ENCODE measurements around the gene SOST. TPM values are rescaled to one million over a fixed set of nuclear protein-coding genes. Genes with fewer than 3 reads are reported as not detected.

Gene SOST
- total and polyA plus RNA-seq, 2 donors (not counting 3 experiments of a cell fraction or from before 2014, with no cell fraction given): not detected

GRCh38 chr17:43753493-43754129 lies 5.0 kb downstream of the SOST start:
- H3K4me2 ChIP-seq (ENCODE audit: insufficient read depth, low read length): no peak overlapping the region
- no peak overlapping the region for H3K27ac ChIP-seq (ENCODE audit: insufficient read depth, low read depth, low read length)
- dilution Hi-C loops (cut with MboI; ENCODE audit: extremely low pct_ligation_motif_present, low sequenced_read_pairs) (no loop called here), intact Hi-C loops (cut with micrococcal nuclease) (no loop called here)
- ChIA-PET CTCF (interaction anchor here (1.3 kb wide), 1 partner anchor 59 kb away, joined by 6 read pairs; no protein-coding TSS in a partner anchor), POLR2A (no interaction called here)
- H3K9ac ChIP-seq (replicated peaks; ENCODE audit: extremely low read depth, insufficient read depth, low read length): no peak overlapping the region
- no peak for DNase-seq (ENCODE audit: low read depth, low spot score)
- H3K9me3 ChIP-seq (replicated peaks; ENCODE audit: control insufficient read depth, insufficient read depth, low read length): no peaks in the 10 kb centered on the region
- no peak for FAIRE-seq
- no peaks in the 10 kb centered on the region for H4K20me1 ChIP-seq (replicated peaks; ENCODE audit: control insufficient read depth, extremely low read depth, insufficient read depth, low read length)
- H3K36me3 ChIP-seq (ENCODE audit: control insufficient read depth in 2 of 2, extremely low read depth in 1 of 2, insufficient read depth in 2 of 2, low read length in 2 of 2): no peaks in the 10 kb centered on the region
- no peaks in the 10 kb centered on the region for H3K9me1 ChIP-seq (replicated peaks; ENCODE audit: control insufficient read depth, extremely low read depth, insufficient read depth, low read length)
- peaks cover 3% of the 10 kb centered on the region for H3K4me1 ChIP-seq (ENCODE audit: control insufficient read depth, extremely low read depth, insufficient read depth, low read length)
- no peaks in the 10 kb centered on the region for H3K79me2 ChIP-seq (ENCODE audit: control insufficient read depth, insufficient read depth, low read length)
- TF ChIP-seq MYC (IDR thresholded peaks at IDR 0.05; ENCODE audit: low read depth, low read length) (no peak), JUN (IDR thresholded peaks at IDR 0.05; ENCODE audit: borderline replicate concordance, insufficient read depth, insufficient read length, low read depth) (peak; percentile 62)
- H3K4me3 ChIP-seq (replicated peaks in 1 of 3; ENCODE audit: insufficient read depth in 1 of 3, low read depth in 1 of 3, low read length in 3 of 3): no peak overlapping the region
- peaks cover 11 to 20% of the 10 kb centered on the region in 2 experiments for H3K27me3 ChIP-seq (ENCODE audit: control insufficient read depth in 2 of 2, insufficient read depth in 2 of 2, low read length in 2 of 2)
- no TSS peak for BruUV-seq (replicated peaks)
- no peak overlapping the region for H2AFZ ChIP-seq (ENCODE audit: low read depth, low read length)

DNA sequence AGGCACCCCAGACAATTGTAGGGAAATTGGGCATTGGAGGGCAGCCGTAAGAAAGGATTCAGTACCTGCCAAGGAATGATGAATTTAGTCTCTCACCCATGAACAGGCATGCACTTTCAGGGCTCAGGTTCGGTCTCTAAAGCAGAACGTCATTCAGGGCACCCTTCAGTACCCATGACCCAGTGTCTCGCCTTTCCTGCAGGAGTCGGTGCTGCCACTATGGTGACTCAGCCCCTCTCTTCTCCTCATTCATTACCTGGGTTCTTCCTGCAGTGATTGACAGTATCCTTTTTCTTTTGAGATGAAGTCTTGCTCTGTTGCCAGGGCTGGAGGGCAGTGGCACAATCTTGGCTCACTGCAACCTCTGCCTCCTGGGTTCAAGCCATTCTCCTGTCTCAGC lies 8.4 kb downstream of the SOST start:
- ChIA-PET POLR2A (no interaction called here), CTCF (interaction anchor here (0.6 to 2.0 kb wide), 5 partner anchors 10 to 966 kb away, joined by 3 to 10 read pairs (median 5); no protein-coding TSS in a partner anchor)
- H3K4me2 ChIP-seq (ENCODE audit: insufficient read depth, low read length): no peak overlapping the region
- no peak for DNase-seq (ENCODE audit: low read depth, low spot score)
- H3K4me1 ChIP-seq (ENCODE audit: control insufficient read depth, extremely low read depth, insufficient read depth, low read length): no peaks in the 10 kb centered on the region
- FAIRE-seq: no peak
- H3K9me3 ChIP-seq (replicated peaks; ENCODE audit: control insufficient read depth, insufficient read depth, low read length): no peaks in the 10 kb centered on the region
- intact Hi-C loops (cut with micrococcal nuclease): no loop called here
- H3K9me1 ChIP-seq (replicated peaks; ENCODE audit: control insufficient read depth, extremely low read depth, insufficient read depth, low read length): no peaks in the 10 kb centered on the region
- peaks cover 5 to 14% of the 10 kb centered on the region in 2 experiments for H3K27me3 ChIP-seq (ENCODE audit: control insufficient read depth in 2 of 2, insufficient read depth in 2 of 2, low read length in 2 of 2)
- no peaks in the 10 kb centered on the region for H4K20me1 ChIP-seq (replicated peaks; ENCODE audit: control insufficient read depth, extremely low read depth, insufficient read depth, low read length)
- dilution Hi-C loops (cut with MboI; ENCODE audit: extremely low pct_ligation_motif_present, low sequenced_read_pairs): no loop called here
- H3K27ac ChIP-seq (ENCODE audit: insufficient read depth, low read depth, low read length): no peak overlapping the region
- H3K36me3 ChIP-seq (ENCODE audit: control insufficient read depth in 2 of 2, extremely low read depth in 1 of 2, insufficient read depth in 2 of 2, low read length in 2 of 2): no peaks in the 10 kb centered on the region
- no peak overlapping the region for H3K9ac ChIP-seq (replicated peaks; ENCODE audit: extremely low read depth, insufficient read depth, low read length)
- H2AFZ ChIP-seq (ENCODE audit: low read depth, low read length): no peak overlapping the region
- TF ChIP-seq CTCF (IDR thresholded peaks at IDR 0.05; ENCODE audit: extremely low read depth in 1 of 2, insufficient read depth in 1 of 2, low read depth in 1 of 2, low read length in 2 of 2) (no peak), FOS (IDR thresholded peaks at IDR 0.05; ENCODE audit: borderline replicate concordance, insufficient read depth, low read length) (no peak), POLR2AphosphoS5 (IDR thresholded peaks at IDR 0.05; ENCODE audit: insufficient read depth, low read depth, low read length) (no peak), GATA2 (IDR thresholded peaks at IDR 0.05; ENCODE audit: insufficient read depth, insufficient read length, low read depth, low read length) (no peak), EZH2 (IDR thresholded peaks at IDR 0.05; ENCODE audit: borderline replicate concordance, low read depth, low read length, severe bottlenecking) (no peak), POLR2A (IDR thresholded peaks at IDR 0.05; ENCODE audit: low read depth, low read length) (no peak), JUN (IDR thresholded peaks at IDR 0.05; ENCODE audit: borderline replicate concordance, insufficient read depth, insufficient read length, low read depth) (no peak), MYC (IDR thresholded peaks at IDR 0.05; ENCODE audit: low read depth, low read length) (no peak)
- TF ChIP-seq, protein P1, sequence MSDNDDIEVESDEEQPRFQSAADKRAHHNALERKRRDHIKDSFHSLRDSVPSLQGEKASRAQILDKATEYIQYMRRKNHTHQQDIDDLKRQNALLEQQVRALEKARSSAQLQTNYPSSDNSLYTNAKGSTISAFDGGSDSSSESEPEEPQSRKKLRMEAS (IDR thresholded peaks at IDR 0.05; ENCODE audit: insufficient read depth, insufficient read length): no peak
- no TSS peak for BruUV-seq (replicated peaks)
- no peak overlapping the region for H3K4me3 ChIP-seq (replicated peaks in 1 of 3; ENCODE audit: insufficient read depth in 1 of 3, low read depth in 1 of 3, low read length in 3 of 3)
- H3K79me2 ChIP-seq (ENCODE audit: control insufficient read depth, insufficient read depth, low read length): no peaks in the 10 kb centered on the region
